GM18858 (cell line): Measurements from ENCODE around the gene KCNH4.
"Not testable (repeated sequence)": the region's sequence is repeated elsewhere in the genome, so short reads cannot be mapped to it uniquely, and the experiment has no call there.

ENCODE experiments used
- ATAC-seq: cut with Tn5 transposase; IDR thresholded peaks from one replicate; pipeline ENCODE4 v1.9.1; 2021; ENCODE audit not compliant: unreplicated experiment

KCNH4 gene

DNA sequence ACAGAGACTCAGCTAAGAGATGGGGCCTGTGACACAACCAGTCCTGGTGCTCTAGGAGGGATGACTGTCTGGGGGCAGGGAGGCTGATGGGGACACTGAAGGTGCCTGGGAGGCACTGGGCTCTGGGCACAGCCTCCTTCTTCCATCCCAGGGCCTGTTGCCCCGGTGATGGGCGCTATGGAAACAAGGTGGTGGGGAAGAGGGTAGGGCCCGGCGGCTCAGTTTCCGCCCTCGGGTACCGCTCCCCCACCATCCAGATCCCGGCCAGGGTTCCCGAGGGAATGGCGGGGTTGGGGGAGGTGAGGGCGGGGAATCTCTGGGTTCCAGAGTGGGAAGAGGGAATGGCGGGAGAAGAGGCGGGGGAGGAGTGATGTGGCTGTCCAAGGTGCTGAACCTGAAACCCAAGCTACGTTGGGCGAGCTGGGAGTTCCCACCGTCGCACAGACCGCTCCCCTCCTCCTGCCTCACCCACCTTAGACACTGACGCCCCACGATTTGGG lies 981 bp downstream of the KCNH4 start:
- ATAC-seq, result no peak

- no peak for ATAC-seq
These were observed 1.6 kb downstream of the KCNH4 start for GRCh38 chr17:42179335-42179734.

- ATAC-seq, result no peak
These were observed 2.1 kb downstream of the KCNH4 start for GRCh38 chr17:42178817-42179216.

DNA sequence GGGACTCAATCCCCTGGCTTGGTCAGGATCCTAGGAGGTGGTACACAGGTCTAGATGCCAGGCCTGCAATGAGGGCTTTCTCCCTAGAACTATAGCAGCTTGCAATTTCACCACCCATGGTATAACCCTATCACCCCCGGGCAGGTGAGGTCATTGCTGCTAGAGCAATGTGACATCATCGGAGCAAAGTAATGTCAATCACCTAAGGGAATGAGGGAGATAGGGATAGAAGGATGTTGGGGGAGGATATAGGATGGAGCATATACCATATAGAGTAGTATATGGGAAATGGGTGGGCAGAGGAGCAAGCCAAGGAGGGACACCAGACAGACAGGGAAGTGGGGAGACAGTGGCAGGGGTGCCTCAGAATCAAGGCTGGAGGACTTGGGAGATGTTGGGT lies 3.3 kb downstream of the KCNH4 start:
- no peak for ATAC-seq

DNA sequence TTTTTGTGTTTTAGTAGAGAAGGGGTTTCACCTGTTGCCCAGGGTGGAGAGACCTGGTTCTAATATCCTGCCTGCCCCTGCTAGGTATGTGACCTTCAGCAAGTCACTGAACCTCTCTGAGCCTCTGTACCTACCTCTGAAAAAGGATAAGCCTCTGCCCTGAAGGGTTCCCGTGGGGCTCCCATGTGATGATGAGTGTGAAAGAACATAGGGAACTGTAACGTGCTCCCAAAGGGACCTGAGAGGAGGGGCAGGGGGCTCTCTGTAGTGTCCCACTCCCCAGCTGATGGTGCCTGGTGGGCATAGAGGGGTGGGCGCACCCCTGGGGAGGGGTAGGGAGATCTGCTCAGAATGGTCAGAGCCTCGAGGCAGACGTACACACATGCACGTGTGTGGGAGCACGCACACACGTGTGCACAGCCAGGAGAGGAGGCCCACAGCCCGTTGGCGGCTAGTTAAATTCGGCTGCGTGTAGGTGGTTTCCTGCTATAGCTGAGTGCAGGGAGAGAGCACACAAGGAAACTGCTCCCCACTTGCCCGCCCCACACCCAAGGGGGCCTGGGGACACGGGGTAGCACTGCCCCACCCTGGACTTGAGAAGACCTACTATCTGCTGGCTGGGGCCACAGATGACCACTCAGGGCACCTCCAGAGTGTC lies 6.7 kb downstream of the KCNH4 start:
- ATAC-seq, result no peak

- ATAC-seq, result no peak
These were observed 9.1 kb downstream of the KCNH4 start for GRCh38 chr17:42171831-42172230.

- no peak for ATAC-seq
These were observed 11.6 kb downstream of the KCNH4 start for GRCh38 chr17:42169351-42169750.

DNA sequence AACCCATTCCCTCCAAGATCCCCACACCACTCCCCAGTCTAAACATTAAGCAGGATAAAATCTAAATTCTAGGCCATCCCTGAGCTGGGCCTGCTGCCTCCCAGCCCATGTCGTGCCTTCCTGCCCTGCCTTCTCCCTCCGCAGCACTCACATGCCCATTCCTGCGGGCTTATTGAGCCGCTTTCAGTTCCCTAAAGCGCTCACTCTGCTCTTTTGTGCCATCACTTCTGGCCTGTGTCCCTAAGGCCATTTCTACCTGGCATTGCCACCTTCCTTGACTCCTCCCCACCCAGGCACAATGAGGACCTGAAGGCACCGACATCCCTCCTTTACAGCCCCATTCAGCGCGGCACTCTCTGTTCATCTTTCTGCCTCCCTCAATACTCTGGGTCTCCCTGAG lies 13.1 kb downstream of the KCNH4 start:
- ATAC-seq, result no peak

DNA sequence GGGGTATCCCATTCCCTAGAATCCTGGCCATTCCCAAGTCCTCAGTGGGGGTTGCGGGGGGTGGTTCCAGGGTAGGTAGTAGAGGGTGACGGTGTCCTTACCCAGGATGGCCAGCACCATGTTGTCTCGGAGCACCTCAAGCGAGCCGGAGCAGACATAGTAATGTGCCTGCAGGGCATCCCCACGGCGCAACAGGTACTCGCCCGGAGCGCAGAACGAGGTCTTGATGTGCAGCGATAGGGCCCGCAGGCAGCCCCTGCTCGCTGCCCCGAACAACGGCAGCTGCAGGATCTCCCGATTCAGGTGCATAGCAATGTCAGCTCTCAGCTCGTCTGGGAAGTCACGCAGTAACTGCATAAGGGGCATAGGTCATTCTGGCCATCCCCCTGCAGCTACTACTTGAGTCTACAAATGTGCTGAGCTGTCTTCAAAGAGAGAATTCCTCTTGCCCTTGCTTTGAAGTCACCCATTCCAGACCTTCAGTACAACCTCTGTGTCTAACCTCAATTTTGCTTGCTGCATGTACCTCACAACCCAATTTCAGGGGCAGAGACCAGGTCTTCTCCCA lies 14.7 kb downstream of the KCNH4 start:
- no peak for ATAC-seq

DNA sequence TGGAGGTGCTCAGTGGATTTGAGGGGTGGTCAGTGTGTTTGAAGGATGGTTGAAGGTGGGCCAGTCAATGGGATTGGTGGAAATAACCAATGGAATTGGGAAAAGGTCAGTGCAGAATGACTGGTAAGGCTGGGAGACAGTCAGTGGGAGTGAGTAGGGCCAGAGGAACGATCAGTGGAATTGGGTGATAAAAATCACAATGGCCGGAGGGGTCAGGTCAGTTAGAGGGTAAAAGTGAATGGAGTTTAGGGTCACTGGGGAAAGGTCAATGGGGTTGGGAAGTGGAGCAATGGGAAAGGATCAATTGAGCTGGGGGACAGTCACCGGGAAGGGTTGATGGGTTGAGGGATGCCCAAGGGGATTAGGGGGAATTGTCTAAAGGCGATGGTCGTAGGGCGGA lies 15.2 kb downstream of the KCNH4 start:
- no peak for ATAC-seq

DNA sequence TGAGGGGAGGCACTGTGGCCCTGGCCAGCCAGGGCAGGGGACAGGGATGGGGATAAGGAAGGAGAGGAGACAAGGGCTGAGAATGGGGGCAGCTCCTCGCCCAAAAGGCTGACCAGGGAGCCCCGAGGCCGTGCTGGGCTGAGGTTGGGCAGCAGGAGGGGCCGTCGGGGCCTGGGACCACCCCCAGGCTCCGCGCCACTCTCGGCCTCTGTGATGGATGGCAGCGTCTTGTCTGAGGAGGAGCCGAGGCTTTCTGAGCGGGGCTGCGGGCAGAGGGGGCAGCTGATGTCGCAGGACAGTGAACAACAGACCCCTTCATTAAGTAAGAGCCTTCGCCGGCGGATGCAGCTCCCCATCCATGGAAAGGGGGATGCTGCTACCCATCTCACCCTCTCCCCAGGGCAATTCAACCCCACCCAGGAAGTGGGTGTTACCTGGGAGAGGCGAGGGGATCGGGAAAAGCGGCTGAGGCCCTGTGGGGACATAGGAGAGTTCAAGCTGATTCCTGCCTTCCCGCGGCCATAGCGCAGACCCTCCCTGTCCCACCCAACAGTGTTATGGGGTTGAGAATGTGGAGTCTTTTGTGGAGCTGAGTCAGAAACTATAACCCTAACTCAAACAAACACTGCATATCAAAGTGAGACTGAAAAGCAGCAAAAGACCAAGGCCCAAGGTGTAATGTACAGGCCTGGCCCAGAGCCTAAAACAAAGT lies 17.1 kb downstream of the KCNH4 start:
- no peak for ATAC-seq

- no peak for ATAC-seq
These were observed 17.8 kb downstream of the KCNH4 start for GRCh38 chr17:42163113-42163512.

DNA sequence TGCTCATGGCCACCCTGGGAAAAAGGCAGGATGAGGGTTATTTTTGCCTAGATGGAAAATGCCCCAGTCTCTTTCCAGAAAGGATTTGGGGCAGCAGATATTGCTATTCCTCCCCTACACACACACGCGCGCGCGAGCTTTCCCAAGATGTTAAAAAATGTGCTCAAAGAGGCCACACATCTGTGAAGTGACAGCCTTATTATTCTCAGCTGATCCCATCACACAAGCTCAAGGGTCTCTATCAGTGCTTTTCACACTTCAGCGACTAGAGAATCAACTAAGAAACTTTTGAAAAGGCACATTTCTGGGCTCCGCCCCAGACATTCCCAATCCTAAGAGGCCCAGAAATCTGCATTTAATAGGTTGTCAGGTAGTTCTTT lies 20.4 kb downstream of the KCNH4 start:
- no peak for ATAC-seq

DNA sequence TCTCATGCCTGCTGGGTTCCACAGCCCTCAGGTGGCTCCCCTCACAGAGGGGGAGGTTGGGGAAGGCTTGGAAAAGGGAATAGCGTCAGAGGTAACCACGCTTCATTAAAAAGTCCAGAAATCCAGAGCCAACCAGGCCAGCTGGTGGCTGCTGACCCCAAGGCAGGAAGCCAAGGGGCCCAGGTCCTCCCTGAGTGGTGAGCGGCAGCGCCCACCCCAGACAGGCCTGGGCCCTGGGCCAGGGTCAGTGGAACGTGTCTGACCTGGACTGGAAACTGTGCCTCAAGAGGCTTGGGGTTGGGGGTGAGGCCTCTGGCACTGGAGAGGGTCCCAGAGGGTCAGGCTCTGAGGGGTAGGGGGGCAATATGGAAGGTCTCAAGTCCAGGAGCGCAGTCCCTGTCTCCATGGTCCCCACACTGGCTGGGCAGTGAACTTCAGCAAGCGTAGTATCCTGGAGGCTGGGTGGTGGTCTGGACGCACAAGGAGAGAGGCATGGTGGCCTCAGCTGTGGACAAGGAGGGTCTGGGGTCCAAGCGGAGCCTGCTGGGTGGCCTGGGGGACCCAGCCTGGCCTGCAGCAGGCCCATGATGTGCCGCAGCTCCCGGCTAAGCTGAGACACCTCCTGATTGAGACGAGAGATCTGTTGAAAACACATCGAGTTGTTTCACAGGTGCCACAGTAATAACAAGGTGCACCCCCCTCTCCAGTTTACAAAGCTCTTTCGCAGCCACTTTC lies 21.0 kb downstream of the KCNH4 start:
- ATAC-seq, result no peak

- ATAC-seq, result no peak
These were observed 25.3 kb downstream of the KCNH4 start for GRCh38 chr17:42155614-42156045.

DNA sequence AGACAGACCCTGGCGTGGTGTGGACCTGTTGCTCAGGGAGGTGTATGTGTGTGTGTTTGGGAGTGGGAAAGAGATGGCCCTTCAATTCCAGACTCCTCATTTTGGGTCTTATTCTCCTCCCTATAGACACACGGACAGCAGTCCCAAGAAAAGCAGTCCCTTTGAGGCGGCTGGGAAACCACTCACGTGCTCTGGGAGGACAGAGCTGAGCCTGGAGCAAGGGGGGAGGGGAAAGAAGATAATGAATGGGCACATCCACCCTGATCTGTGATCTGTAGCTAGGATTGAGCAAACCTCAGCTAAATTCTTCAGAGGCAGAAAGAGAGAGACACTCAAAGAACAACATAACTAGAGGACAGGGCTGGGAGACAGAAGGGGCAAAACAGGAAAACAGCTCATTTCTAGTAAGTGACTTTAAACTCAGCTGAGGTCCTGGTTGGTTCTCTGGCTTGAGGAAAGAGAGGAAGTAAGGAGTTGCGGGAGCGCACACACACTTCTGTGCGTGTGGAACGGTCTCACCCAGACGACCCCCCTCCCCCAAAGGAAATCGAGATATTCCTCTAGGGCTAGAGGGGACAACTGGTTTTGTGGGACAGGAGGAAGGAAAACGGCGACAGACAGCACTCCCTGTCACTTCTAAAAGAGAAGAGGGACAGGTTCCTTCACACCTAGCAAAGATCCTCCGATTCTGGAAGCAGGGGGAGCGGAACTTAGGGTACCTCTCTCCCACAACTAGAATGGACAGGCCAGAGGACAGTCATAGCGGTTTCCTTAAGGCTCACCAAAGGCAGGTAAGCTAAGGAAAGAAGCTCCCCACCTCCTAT lies 26.8 kb downstream of the KCNH4 start:
- no peak for ATAC-seq

GRCh38 chr17:42146911-42147607 lies 33.9 kb downstream of the KCNH4 start:
- ATAC-seq, result no peak

DNA sequence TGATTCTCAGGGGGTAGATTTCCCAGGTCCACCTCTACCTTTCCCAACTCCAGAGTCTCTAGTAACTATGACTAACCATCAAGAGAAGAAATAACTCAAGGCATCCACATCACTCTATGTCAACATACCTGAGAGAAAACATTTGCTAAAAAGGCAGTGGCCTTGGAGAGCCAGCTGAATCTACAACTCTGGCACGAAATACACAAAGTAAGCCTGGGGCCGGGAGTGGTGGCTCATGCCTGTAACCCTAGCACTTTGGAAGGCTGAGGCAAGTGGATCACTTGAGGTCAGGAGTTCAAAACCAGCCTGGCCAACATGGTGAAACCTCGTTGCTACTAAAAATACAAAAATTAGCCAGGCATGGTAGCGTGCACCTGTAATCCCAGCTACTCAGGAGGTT lies 37.8 kb downstream of the KCNH4 start:
- not testable (repeated sequence) for ATAC-seq

- ATAC-seq, result no peak
These were observed 38.5 kb downstream of the KCNH4 start for GRCh38 chr17:42142371-42142896.

DNA sequence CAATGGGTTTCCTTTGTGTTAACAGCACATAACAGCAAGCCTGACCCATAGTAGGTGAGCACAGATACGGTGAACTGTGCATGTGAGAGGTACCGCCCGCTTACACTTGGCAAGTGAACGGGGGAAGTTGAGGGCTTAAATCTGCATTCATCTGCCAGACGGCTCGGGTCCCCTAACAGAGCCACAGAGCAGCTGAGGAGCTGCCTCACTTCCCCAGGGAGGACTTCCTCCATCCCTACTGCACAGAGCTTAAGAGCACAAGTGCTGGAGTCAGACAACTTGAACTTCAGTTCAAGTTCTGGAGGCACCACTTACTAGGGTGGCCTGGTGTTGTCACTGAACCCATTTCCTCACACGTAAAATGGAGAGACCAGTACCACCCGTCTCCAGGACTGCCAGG lies 39.6 kb downstream of the KCNH4 start:
- no peak for ATAC-seq
